Fibroblast of lung (primary cell): Measurements from ENCODE around the gene SLC25A18. TPM values are rescaled to one million over a fixed set of nuclear protein-coding genes. Genes with fewer than 3 reads are reported as not detected.

Experiments
- DNase-seq, 2 donors: peaks; one replicate each; pipeline versions ENCODE4 v3.0.0 to v3.0.0-alpha.2; 2010; ENCODE audit warnings: low read depth in 2 of 2
- H2AFZ ChIP-seq: 2 replicates; pipeline ENCODE4 v1.5.1; 2012; ENCODE audit warnings: low read length, control low read depth, inconsistent platforms
- H3K27ac ChIP-seq: 2 replicates; pipeline ENCODE4 v1.5.1; 2011; ENCODE audit warnings: low read length, control low read depth; ENCODE audit not compliant: insufficient read depth
- H3K27me3 ChIP-seq: 2 replicates; pipeline ENCODE4 v1.5.1; 2011; ENCODE audit warnings: mild to moderate bottlenecking, low read length; ENCODE audit not compliant: control insufficient read depth, insufficient read depth
- H3K36me3 ChIP-seq: 2 replicates; pipeline ENCODE4 v1.5.1; 2011; ENCODE audit warnings: low read length; ENCODE audit not compliant: control insufficient read depth, insufficient read depth
- H3K4me1 ChIP-seq: 2 replicates; pipeline ENCODE4 v1.5.1; 2011; ENCODE audit warnings: low read length; ENCODE audit not compliant: control insufficient read depth, insufficient read depth; ENCODE audit errors: extremely low read depth
- H3K4me2 ChIP-seq: 2 replicates; pipeline ENCODE4 v1.5.1; 2011; ENCODE audit warnings: low read length, control low read depth; ENCODE audit not compliant: insufficient read depth; ENCODE audit errors: extremely low read depth
- H3K4me3 ChIP-seq, 4 experiments: fragments of 200-600 bp in 1 of 4; sonication (generic) in 1 of 4; replicated peaks in 1 of 4; 2 replicates each; pipeline ENCODE4 v1.5.1; 2011 to 2016; ENCODE audit warnings: low read length in 4 of 4, low read depth in 3 of 4, mild to moderate bottlenecking in 3 of 4, control low read depth in 2 of 4, inconsistent platforms in 1 of 4, mixed read lengths in 1 of 4; ENCODE audit not compliant: insufficient read depth in 1 of 4; ENCODE audit errors: control extremely low read depth in 1 of 4
- H3K79me2 ChIP-seq: 2 replicates; pipeline ENCODE4 v1.5.1; 2012; ENCODE audit warnings: mild to moderate bottlenecking, low read length, inconsistent platforms; ENCODE audit not compliant: control insufficient read depth, insufficient read depth
- H3K9ac ChIP-seq: 2 replicates; pipeline ENCODE4 v1.5.1; 2011; ENCODE audit warnings: mild to moderate bottlenecking, low read length, control low read depth; ENCODE audit not compliant: insufficient read depth
- H3K9me3 ChIP-seq: 2 replicates; pipeline ENCODE4 v1.5.1; 2012; ENCODE audit warnings: low read depth, low read length; ENCODE audit not compliant: control insufficient read depth, insufficient read depth
- H4K20me1 ChIP-seq: 2 replicates; pipeline ENCODE4 v1.5.1; 2011; ENCODE audit warnings: low read length; ENCODE audit not compliant: control insufficient read depth, insufficient read depth; ENCODE audit errors: extremely low read depth
- CTCF ChIP-seq, 2 donors: IDR thresholded peaks in 1 of 2; conservative IDR thresholded peaks in 1 of 2; 1 replicate in 1 of 2; 2 replicates in 1 of 2; pipeline ENCODE4 v1.5.1; 2011 to 2012; ENCODE audit warnings: low read length in 2 of 2, control low read depth in 1 of 2, inconsistent platforms in 1 of 2, low read depth in 1 of 2, mild to moderate bottlenecking in 1 of 2
- EZH2 ChIP-seq: IDR thresholded peaks from 2 replicates; pipeline ENCODE4 v1.5.1; 2012; ENCODE audit warnings: low read length, control low read depth, mild to moderate bottlenecking; ENCODE audit errors: missing control alignments
- polyA plus RNA-seq, 2 donors: library from polyadenylated mRNA; depleted of rRNA in 1 of 2; stranded (reverse) in 1 of 2; unstranded in 1 of 2; fragments of >200 nt; gene quantifications; 2 replicates each; pipeline ENCODE4 v1.2.1, GENCODE V29; 2011 to 2012; ENCODE audit warnings: missing spikeins in 1 of 2
- total RNA-seq: library from RNA; depleted of rRNA; stranded (reverse); fragments of >200 nt; gene quantifications from 2 replicates; pipeline ENCODE4 v1.2.1, GENCODE V29; 2014

The SLC25A18 gene
- total and polyA plus RNA-seq, 2 donors (not counting 1 experiment from before 2014, with no cell fraction given): 0.26 TPM; not detected in 1

GRCh38 chr22:17581631-17582030 is 18.3 kb downstream of the SLC25A18 start:
- Histone ChIP-seq H3K27me3 (no peaks in the 10 kb centered on the region), H3K36me3 (no peaks in the 10 kb centered on the region), H3K4me3 (no peak overlapping the region), H3K9ac (no peak overlapping the region), H2AFZ (no peak overlapping the region), H3K9me3 (no peaks in the 10 kb centered on the region), H3K79me2 (no peaks in the 10 kb centered on the region), H3K27ac (no peak overlapping the region), H3K4me1 (no peaks in the 10 kb centered on the region), H3K4me2 (no peak overlapping the region), H4K20me1 (no peaks in the 10 kb centered on the region)
- no peak for DNase-seq
- no peak for TF ChIP-seq CTCF (conservative IDR thresholded peaks at IDR 0.05 in 1 of 2, IDR thresholded peaks at IDR 0.05 in 1 of 2; ENCODE audit: low read depth in 1 of 2, low read length in 2 of 2)

- H3K4me1 ChIP-seq: no peaks in the 10 kb centered on the region
- no peaks in the 10 kb centered on the region for H3K9me3 ChIP-seq
- no peak for DNase-seq
- no peak overlapping the region for H3K4me2 ChIP-seq
- H3K4me3 ChIP-seq: no peak overlapping the region
- H3K27me3 ChIP-seq: no peaks in the 10 kb centered on the region
- H4K20me1 ChIP-seq: no peaks in the 10 kb centered on the region
- TF ChIP-seq EZH2 (no peak), CTCF (conservative IDR thresholded peaks at IDR 0.05 in 1 of 2, IDR thresholded peaks at IDR 0.05 in 1 of 2; ENCODE audit: low read depth in 1 of 2, low read length in 2 of 2) (no peak)
- H3K36me3 ChIP-seq: no peaks in the 10 kb centered on the region
- no peak overlapping the region for H2AFZ ChIP-seq
- H3K9ac ChIP-seq: no peak overlapping the region
- H3K27ac ChIP-seq: no peak overlapping the region
- no peaks in the 10 kb centered on the region for H3K79me2 ChIP-seq
Measured at GRCh38 chr22:17583151-17583550, 19.9 kb downstream of the SLC25A18 start.

- H2AFZ ChIP-seq: no peak overlapping the region
- no peak for DNase-seq
- no peak for TF ChIP-seq EZH2
- TF ChIP-seq CTCF (conservative IDR thresholded peaks at IDR 0.05 in 1 of 2, IDR thresholded peaks at IDR 0.05 in 1 of 2; ENCODE audit: low read depth in 1 of 2, low read length in 2 of 2): no peak
- no peaks in the 10 kb centered on the region for H3K9me3 ChIP-seq
- no peak overlapping the region for H3K27ac ChIP-seq
- H3K27me3 ChIP-seq: no peaks in the 10 kb centered on the region
- H3K4me2 ChIP-seq: no peak overlapping the region
- no peak overlapping the region for H3K9ac ChIP-seq
- H3K4me3 ChIP-seq: no peak overlapping the region
- H3K36me3 ChIP-seq: peaks cover 8% of the 10 kb centered on the region
- no peaks in the 10 kb centered on the region for H3K4me1 ChIP-seq
- H3K79me2 ChIP-seq: no peaks in the 10 kb centered on the region
- H4K20me1 ChIP-seq: no peaks in the 10 kb centered on the region
Measured at GRCh38 chr22:17586831-17587440, 23.6 kb downstream of the SLC25A18 start.
